H9 (cell line): ENCODE data around the gene CCDC141. TPM values are rescaled to one million over a fixed set of nuclear protein-coding genes. Genes with fewer than 3 reads are reported as not detected.

ENCODE experiments used
- DNase-seq: peaks from one replicate; pipeline ENCODE4 v3.0.0-alpha.2; 2017
- H2AFZ ChIP-seq: one replicate; pipeline ENCODE4 v1.6.1; 2013; ENCODE audit warnings: mild to moderate bottlenecking, low read length, control low read depth, moderate library complexity
- H2AK5ac ChIP-seq: 2 replicates; pipeline ENCODE4 v1.6.1; 2013; ENCODE audit warnings: low read length, control low read depth, mixed read lengths; ENCODE audit not compliant: insufficient read length
- H2BK120ac ChIP-seq: one replicate; pipeline ENCODE4 v1.6.1; 2013; ENCODE audit warnings: low read depth, mild to moderate bottlenecking, low read length, control low read depth, inconsistent platforms; ENCODE audit not compliant: poor library complexity, severe bottlenecking
- H2BK12ac ChIP-seq: 2 replicates; pipeline ENCODE4 v1.6.1; 2013; ENCODE audit warnings: low read length, control low read depth, mixed read lengths, low read depth; ENCODE audit not compliant: insufficient read length
- H2BK15ac ChIP-seq: 2 replicates; pipeline ENCODE4 v1.6.1; 2013; ENCODE audit warnings: low read depth, low read length, control low read depth
- H2BK20ac ChIP-seq: one replicate; pipeline ENCODE4 v1.6.1; 2013; ENCODE audit warnings: low read depth, mild to moderate bottlenecking, low read length, control low read depth, inconsistent platforms; ENCODE audit not compliant: poor library complexity, severe bottlenecking
- H2BK5ac ChIP-seq: 2 replicates; pipeline ENCODE4 v1.6.1; 2013; ENCODE audit warnings: low read length, control low read depth, mixed read lengths; ENCODE audit not compliant: insufficient read length
- H3K14ac ChIP-seq: 2 replicates; pipeline ENCODE4 v1.6.1; 2013; ENCODE audit warnings: low read length, control low read depth; ENCODE audit not compliant: insufficient read depth
- H3K18ac ChIP-seq: 2 replicates; pipeline ENCODE4 v1.6.1; 2013; ENCODE audit warnings: low read depth, mild to moderate bottlenecking, mixed read lengths, low read length, control low read depth; ENCODE audit not compliant: insufficient read length
- H3K23ac ChIP-seq: 2 replicates; pipeline ENCODE4 v1.6.1; 2013; ENCODE audit warnings: low read length, control low read depth, mixed read lengths, low read depth; ENCODE audit not compliant: insufficient read length
- H3K23me2 ChIP-seq: 2 replicates; pipeline ENCODE4 v1.6.1; 2013; ENCODE audit warnings: low read depth, mild to moderate bottlenecking, mixed read lengths, low read length, control low read depth; ENCODE audit not compliant: insufficient read length, poor library complexity, severe bottlenecking
- H3K27ac ChIP-seq: 2 replicates; pipeline ENCODE4 v1.5.1; 2013; ENCODE audit warnings: low read length, control low read depth, mixed read lengths, low read depth; ENCODE audit not compliant: insufficient read length
- H3K27me3 ChIP-seq: 2 replicates; pipeline ENCODE4 v1.6.1; 2013; ENCODE audit warnings: low read length, control low read depth, inconsistent platforms; ENCODE audit not compliant: insufficient read depth
- H3K4ac ChIP-seq: 2 replicates; pipeline ENCODE4 v1.6.1; 2013; ENCODE audit warnings: low read depth, mild to moderate bottlenecking, control low read depth, inconsistent platforms, low read length, moderate library complexity
- H3K4me1 ChIP-seq: 2 replicates; pipeline ENCODE4 v1.6.1; 2013; ENCODE audit warnings: low read length, control low read depth, inconsistent platforms; ENCODE audit not compliant: insufficient read depth
- H3K4me2 ChIP-seq: 2 replicates; pipeline ENCODE4 v1.6.1; 2013; ENCODE audit warnings: low read length, control low read depth, mixed read lengths; ENCODE audit not compliant: insufficient read length, insufficient read depth
- H3K56ac ChIP-seq: 2 replicates; pipeline ENCODE4 v1.6.1; 2013; ENCODE audit warnings: low read depth, mild to moderate bottlenecking, mixed read lengths, low read length, control low read depth; ENCODE audit not compliant: insufficient read length
- H3K79me1 ChIP-seq: 2 replicates; pipeline ENCODE4 v1.6.1; 2013; ENCODE audit warnings: low read depth, mild to moderate bottlenecking, moderate library complexity, low read length, control low read depth, inconsistent platforms; ENCODE audit not compliant: insufficient read depth, poor library complexity, severe bottlenecking
- H3K79me2 ChIP-seq: 2 replicates; pipeline ENCODE4 v1.6.1; 2013; ENCODE audit warnings: low read length, control low read depth, inconsistent platforms; ENCODE audit not compliant: insufficient read depth
- H3K9ac ChIP-seq: 2 replicates; pipeline ENCODE4 v1.6.1; 2013; ENCODE audit warnings: low read length, control low read depth, mixed read lengths; ENCODE audit not compliant: insufficient read length; ENCODE audit errors: extremely low read depth
- H3K9me3 ChIP-seq: one replicate; pipeline ENCODE4 v1.6.1; 2013; ENCODE audit warnings: low read depth, low read length, inconsistent platforms; ENCODE audit not compliant: control insufficient read depth
- H3T11ph ChIP-seq: one replicate; pipeline ENCODE4 v1.6.1; 2013; ENCODE audit warnings: mild to moderate bottlenecking, low read length, control low read depth, inconsistent platforms
- H4K20me1 ChIP-seq: one replicate; pipeline ENCODE4 v1.6.1; 2013; ENCODE audit not compliant: control insufficient read depth, insufficient read length, insufficient read depth
- H4K5ac ChIP-seq: 2 replicates; pipeline ENCODE4 v1.6.1; 2013; ENCODE audit warnings: low read depth, mild to moderate bottlenecking, mixed read lengths, low read length, control low read depth; ENCODE audit not compliant: insufficient read length
- H4K8ac ChIP-seq: replicated peaks from 2 replicates; pipeline ENCODE4 v1.6.1; 2013; ENCODE audit warnings: low read length, control low read depth, mixed read lengths, low read depth; ENCODE audit not compliant: insufficient read length
- H4K91ac ChIP-seq: 2 replicates; pipeline ENCODE4 v1.6.1; 2013; ENCODE audit warnings: low read depth, mild to moderate bottlenecking, moderate library complexity, mixed read lengths, low read length, control low read depth; ENCODE audit not compliant: insufficient read length
- H3K27ac Mint-ChIP-seq, 3 experiments: 2 replicates in 2 of 3; 3 replicates in 1 of 3; pipeline ENCODE4 v1.8.0; 2020 to 2021; ENCODE audit warnings: mixed read lengths in 3 of 3, mild to moderate bottlenecking in 1 of 3, moderate library complexity in 1 of 3
- H3K27me3 Mint-ChIP-seq: 2 replicates; pipeline ENCODE4 v1.8.0; 2021; ENCODE audit warnings: low read depth, mild to moderate bottlenecking, moderate library complexity, mixed read lengths
- H3K36me3 Mint-ChIP-seq, 3 experiments: 2 replicates in 2 of 3; 3 replicates in 1 of 3; pipeline ENCODE4 v1.8.0; 2020 to 2021; ENCODE audit warnings: low read depth in 3 of 3, mixed read lengths in 3 of 3; ENCODE audit not compliant: insufficient read depth in 1 of 3
- H3K4me1 Mint-ChIP-seq, 2 experiments: 2 replicates each; pipeline ENCODE4 v1.8.0; 2020; ENCODE audit warnings: mixed read lengths in 2 of 2
- H3K4me3 Mint-ChIP-seq, 2 experiments: 2 replicates in 1 of 2; 3 replicates in 1 of 2; pipeline ENCODE4 v1.8.0; 2020 to 2021; ENCODE audit warnings: mild to moderate bottlenecking in 2 of 2, mixed read lengths in 2 of 2, moderate library complexity in 1 of 2
- H3K9me3 Mint-ChIP-seq, 2 experiments: 2 replicates in 1 of 2; 3 replicates in 1 of 2; pipeline ENCODE4 v1.8.0; 2020; ENCODE audit warnings: mild to moderate bottlenecking in 2 of 2, mixed read lengths in 2 of 2, moderate library complexity in 1 of 2
- WGBS: extraction: QIAGEN DNeasy Blood & Tissue Kit; methylation state at CpG from one replicate; pipeline ENCODE4 v1.1.7; 2013; ENCODE audit warnings: missing lambda C conversion rate, low lambda C conversion rate, mixed read lengths; ENCODE audit not compliant: insufficient read length; ENCODE audit errors: extremely low coverage; 5-methylcytosine and 5-hydroxymethylcytosine counted together
- total RNA-seq: library from RNA; stranded (reverse); gene quantifications from 2 replicates; pipeline ENCODE4 v1.2.1, GENCODE V29; 2021
- TF ChIP-seq, protein P1 (sequence below): fragments of 200-600 bp; sonication (generic); conservative IDR thresholded peaks from 3 replicates; pipeline ENCODE4 v1.8.0; 2021; ENCODE audit warnings: antibody characterized with exemption, mild to moderate bottlenecking

Gene CCDC141
- total RNA-seq, 1 experiment from 2014 or later, result 1.0 TPM

DNA sequence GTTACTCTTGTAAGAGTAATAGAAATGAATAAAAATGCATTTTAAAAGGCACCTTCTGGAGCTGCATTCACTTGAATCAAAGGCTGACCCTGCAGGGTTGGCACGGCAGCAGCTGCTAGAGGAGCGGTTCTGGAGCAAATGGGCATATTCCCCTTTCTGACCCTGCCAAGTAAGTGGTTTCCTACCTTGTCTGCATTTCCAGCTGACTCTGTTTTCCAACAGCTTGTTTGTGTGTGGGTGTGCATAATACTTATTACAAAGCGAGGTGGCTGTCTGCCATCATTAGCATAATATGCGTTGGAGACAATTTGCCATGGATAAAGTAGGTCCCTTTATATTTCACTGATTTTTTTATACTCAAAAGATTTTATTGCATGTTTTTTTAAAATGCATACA is 221.5 kb downstream of the CCDC141 start:
- no peaks in the 10 kb centered on the region for H3K79me1 ChIP-seq
- peaks cover 10 to 15% of the 10 kb centered on the region in 2 experiments for H3K4me1 Mint-ChIP-seq
- no peak for DNase-seq
- H3K4me3 Mint-ChIP-seq, result no peak overlapping the region
- H3K27ac ChIP-seq, result no peak overlapping the region
- no peak overlapping the region for H2BK120ac ChIP-seq
- H3K56ac ChIP-seq, result no peak overlapping the region
- H3K27me3 Mint-ChIP-seq, result no peaks in the 10 kb centered on the region
- H3K36me3 Mint-ChIP-seq, result no peaks in the 10 kb centered on the region
- no peak overlapping the region for H3K9ac ChIP-seq
- no peak overlapping the region for H3K23ac ChIP-seq
- no CpG with 5 or more reads among the region's 4 CpGs for WGBS
- no peak overlapping the region for H2BK15ac ChIP-seq
- H3K4me2 ChIP-seq, result no peak overlapping the region
- TF ChIP-seq, protein P1, sequence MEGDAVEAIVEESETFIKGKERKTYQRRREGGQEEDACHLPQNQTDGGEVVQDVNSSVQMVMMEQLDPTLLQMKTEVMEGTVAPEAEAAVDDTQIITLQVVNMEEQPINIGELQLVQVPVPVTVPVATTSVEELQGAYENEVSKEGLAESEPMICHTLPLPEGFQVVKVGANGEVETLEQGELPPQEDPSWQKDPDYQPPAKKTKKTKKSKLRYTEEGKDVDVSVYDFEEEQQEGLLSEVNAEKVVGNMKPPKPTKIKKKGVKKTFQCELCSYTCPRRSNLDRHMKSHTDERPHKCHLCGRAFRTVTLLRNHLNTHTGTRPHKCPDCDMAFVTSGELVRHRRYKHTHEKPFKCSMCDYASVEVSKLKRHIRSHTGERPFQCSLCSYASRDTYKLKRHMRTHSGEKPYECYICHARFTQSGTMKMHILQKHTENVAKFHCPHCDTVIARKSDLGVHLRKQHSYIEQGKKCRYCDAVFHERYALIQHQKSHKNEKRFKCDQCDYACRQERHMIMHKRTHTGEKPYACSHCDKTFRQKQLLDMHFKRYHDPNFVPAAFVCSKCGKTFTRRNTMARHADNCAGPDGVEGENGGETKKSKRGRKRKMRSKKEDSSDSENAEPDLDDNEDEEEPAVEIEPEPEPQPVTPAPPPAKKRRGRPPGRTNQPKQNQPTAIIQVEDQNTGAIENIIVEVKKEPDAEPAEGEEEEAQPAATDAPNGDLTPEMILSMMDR, result no peak
- no peak overlapping the region for H2BK12ac ChIP-seq
- no peaks in the 10 kb centered on the region for H3K4me1 ChIP-seq
- H3K14ac ChIP-seq, result no peak overlapping the region
- no peak overlapping the region for H3K18ac ChIP-seq
- no peak overlapping the region for H4K8ac ChIP-seq
- H4K20me1 ChIP-seq, result no peaks in the 10 kb centered on the region
- no peak overlapping the region for H2BK20ac ChIP-seq
- H3K4ac ChIP-seq, result no peak overlapping the region
- no peak overlapping the region for H2BK5ac ChIP-seq
- no peak overlapping the region for H2AFZ ChIP-seq
- H3T11ph ChIP-seq, result no peak overlapping the region
- H3K9me3 ChIP-seq, result no peaks in the 10 kb centered on the region
- H3K79me2 ChIP-seq, result no peaks in the 10 kb centered on the region
- H3K23me2 ChIP-seq, result no peaks in the 10 kb centered on the region
- H4K91ac ChIP-seq, result no peak overlapping the region
- no peak overlapping the region for H4K5ac ChIP-seq
- no peak overlapping the region for H3K27ac Mint-ChIP-seq
- no peaks in the 10 kb centered on the region for H3K27me3 ChIP-seq
- no peak overlapping the region for H2AK5ac ChIP-seq
- H3K9me3 Mint-ChIP-seq, result peaks cover 0 to 3% of the 10 kb centered on the region in 2 experiments; a peak in 1 of 5 replicates
